Spleen (tissue), 11 donors: Measurements from ENCODE around the gene HLCS. TPM values are rescaled to one million over a fixed set of nuclear protein-coding genes. Genes with fewer than 3 reads are reported as not detected.

Experiments used
- DNase-seq: peaks from one replicate; pipeline ENCODE4 v3.0.0-alpha.2; 2020
- H3K27ac ChIP-seq, 8 donors: fragments of 200-600 bp; sonication (generic) in 7 of 8; 1 replicate in 4 of 8; 2 replicates in 4 of 8; pipeline versions ENCODE4 v1.5.0 to v1.8.0; 2016 to 2021; ENCODE audit warnings: inconsistent platforms in 4 of 8, mild to moderate bottlenecking in 4 of 8, moderate library complexity in 1 of 8
- H3K27me3 ChIP-seq, 7 donors: fragments of 200-600 bp; sonication (generic) in 6 of 7; replicated peaks in 1 of 7; 1 replicate in 4 of 7; 2 replicates in 3 of 7; pipeline versions ENCODE4 v1.5.0 to v1.8.0; 2016 to 2021; ENCODE audit warnings: inconsistent platforms in 3 of 7, mild to moderate bottlenecking in 1 of 7
- H3K36me3 ChIP-seq, 6 donors: fragments of 200-600 bp; sonication (generic) in 5 of 6; 1 replicate in 4 of 6; 2 replicates in 2 of 6; pipeline versions ENCODE4 v1.5.0 to v1.8.0; 2016 to 2021; ENCODE audit warnings: inconsistent platforms in 2 of 6
- H3K4me1 ChIP-seq, 6 donors: fragments of 200-600 bp; sonication (generic) in 5 of 6; 1 replicate in 3 of 6; 2 replicates in 3 of 6; pipeline versions ENCODE4 v1.5.0 to v1.8.0; 2016 to 2021; ENCODE audit warnings: inconsistent platforms in 3 of 6
- H3K4me3 ChIP-seq, 8 donors: fragments of 200-600 bp; sonication (generic) in 7 of 8; 1 replicate in 4 of 8; 2 replicates in 4 of 8; pipeline versions ENCODE4 v1.5.0 to v1.8.0; 2016 to 2021; ENCODE audit warnings: inconsistent platforms in 4 of 8, mild to moderate bottlenecking in 4 of 8, moderate library complexity in 2 of 8
- H3K9me3 ChIP-seq, 8 donors: fragments of 200-600 bp; sonication (generic) in 7 of 8; 1 replicate in 4 of 8; 2 replicates in 4 of 8; pipeline versions ENCODE4 v1.5.0 to v1.8.0; 2016 to 2021; ENCODE audit warnings: inconsistent platforms in 4 of 8
- POLR2A ChIP-seq, 3 donors: fragments of 450-650 bp; IDR thresholded peaks; one replicate each; pipeline ENCODE4 v1.5.1; 2017; ENCODE audit warnings: antibody characterized with exemption in 3 of 3, mild to moderate bottlenecking in 1 of 3
- POLR2AphosphoS5 ChIP-seq, 3 donors: sonication (generic); formaldehyde crosslinking; IDR thresholded peaks; one replicate each; pipeline ENCODE4 v1.5.1; 2017; ENCODE audit warnings: antibody characterized with exemption in 3 of 3
- WGBS, 5 donors: extraction: QIAGEN DNeasy Blood & Tissue Kit in 3 of 5; methylation state at CpG; one replicate each; pipeline versions ENCODE4 v1.1.5 to v1.1.7; 2013 to 2018; 5-methylcytosine and 5-hydroxymethylcytosine counted together
- intact Hi-C: fragments of 100-400 bp; cut with DNase I; formaldehyde crosslinking; loops from one replicate; pipeline ENCODE4 v1.15.0; 2023; ENCODE audit warnings: low total_unique reads
- polyA plus RNA-seq, 3 donors: library from polyadenylated mRNA; stranded (reverse); fragments of 200-250 nt; gene quantifications; one replicate each; pipeline ENCODE4 v1.2.1, GENCODE V29; 2013
- total RNA-seq, 7 donors: library from RNA; depleted of rRNA in 3 of 7; stranded (reverse); fragments of >200 nt in 3 of 7; fragmentation: NEBNext Ultra II Directional in 4 of 7; extraction: Animal tissue kit (Norgen Biotek cat#: 25700) in 4 of 7; gene quantifications; one replicate each; pipeline versions ENCODE4 v1.1.0 to v1.2.1, GENCODE V29; 2016 to 2021
- TF ChIP-seq, protein P1 (sequence below), 11 experiments: fragments of 200-600 bp in 7 of 11; fragments of 450-650 bp in 4 of 11; sonication (generic) in 4 of 11; IDR thresholded peaks in 8 of 11; conservative IDR thresholded peaks in 3 of 11; 1 replicate in 7 of 11; 2 replicates in 4 of 11; pipeline versions ENCODE4 v1.4.0 to v1.8.0; 2016 to 2021; ENCODE audit warnings: antibody characterized with exemption in 11 of 11, inconsistent platforms in 4 of 11, mild to moderate bottlenecking in 1 of 11
- donor health status: healthy with polysubstance abuse.
- donor health status: DM: no; HTN: no; CAD: no; lungs with moderate emphysema.
- donor health status: DM: no; HTN: no; CAD: no.
- donor health status: Bipolar disorder and iron deficiency.
- donor health status: healthy.
- donor health status: DM: no; HTN: no; CAD: no.
- donor health status: DM: yes; HTN: yes; CAD: no.

HLCS gene
- total and polyA plus RNA-seq, 10 donors, result 1.7 to 22.8 (median 16.3) TPM

DNA sequence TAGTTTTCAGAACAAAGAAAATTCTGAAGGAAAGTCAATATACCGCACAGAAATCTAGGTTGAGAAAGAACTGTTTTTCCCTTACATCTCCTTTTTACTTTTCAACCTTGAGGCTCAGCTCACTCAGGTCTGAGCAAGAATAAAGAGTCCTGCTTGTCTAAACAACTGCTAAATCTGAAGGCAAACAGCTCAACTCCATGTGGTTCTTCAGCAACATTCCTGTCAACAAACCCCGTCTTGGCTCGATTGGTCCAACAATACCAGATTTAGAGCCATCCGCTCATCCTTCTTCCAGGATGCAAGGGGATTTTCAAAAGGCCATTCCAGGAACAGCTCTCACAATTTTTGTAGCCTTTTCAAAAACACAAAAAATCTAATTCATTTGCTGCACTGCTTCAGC is 119.8 kb downstream of the HLCS start:
- 91 to 96% (median 95%) methylated on average over 4 of the region's 4 CpGs for WGBS, 5 donors
- intact Hi-C loops, result no loop called here
- no peaks in the 10 kb centered on the region for H3K27me3 ChIP-seq

DNA sequence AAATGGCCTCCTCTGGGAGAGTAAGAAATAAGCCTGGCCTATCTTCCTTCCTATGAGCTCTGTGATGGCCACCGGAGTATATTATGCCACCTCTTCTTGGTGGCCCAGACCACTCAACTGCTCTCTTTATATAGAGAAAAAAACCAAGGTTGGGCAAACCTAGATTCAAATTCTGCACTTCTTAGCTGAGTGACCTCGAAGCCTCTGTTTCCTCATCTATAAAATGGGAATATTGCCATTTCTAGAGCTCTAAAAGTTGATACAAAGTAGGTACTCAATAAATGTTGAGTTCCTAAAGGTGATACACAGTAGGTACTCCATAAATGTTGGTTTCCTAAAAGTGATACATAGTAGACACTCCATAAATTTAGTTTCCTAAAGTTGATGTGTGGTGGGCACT is 120.7 kb downstream of the HLCS start:
- Histone ChIP-seq H3K27me3 (no peaks in the 10 kb centered on the region), H3K9me3 (no peaks in the 10 kb centered on the region), H3K4me3 (no peak overlapping the region), H3K4me1 (peaks cover 0 to 7% (median 0%) of the 10 kb centered on the region in 6 donors), H3K36me3 (peaks cover 0 to 3% (median 0%) of the 10 kb centered on the region in 6 donors), H3K27ac (no peak overlapping the region)
- intact Hi-C loops, result no loop called here
- 88 to 94% (median 91%) methylated on average over 2 of the region's 2 CpGs for WGBS, 5 donors
- TF ChIP-seq, protein P1, sequence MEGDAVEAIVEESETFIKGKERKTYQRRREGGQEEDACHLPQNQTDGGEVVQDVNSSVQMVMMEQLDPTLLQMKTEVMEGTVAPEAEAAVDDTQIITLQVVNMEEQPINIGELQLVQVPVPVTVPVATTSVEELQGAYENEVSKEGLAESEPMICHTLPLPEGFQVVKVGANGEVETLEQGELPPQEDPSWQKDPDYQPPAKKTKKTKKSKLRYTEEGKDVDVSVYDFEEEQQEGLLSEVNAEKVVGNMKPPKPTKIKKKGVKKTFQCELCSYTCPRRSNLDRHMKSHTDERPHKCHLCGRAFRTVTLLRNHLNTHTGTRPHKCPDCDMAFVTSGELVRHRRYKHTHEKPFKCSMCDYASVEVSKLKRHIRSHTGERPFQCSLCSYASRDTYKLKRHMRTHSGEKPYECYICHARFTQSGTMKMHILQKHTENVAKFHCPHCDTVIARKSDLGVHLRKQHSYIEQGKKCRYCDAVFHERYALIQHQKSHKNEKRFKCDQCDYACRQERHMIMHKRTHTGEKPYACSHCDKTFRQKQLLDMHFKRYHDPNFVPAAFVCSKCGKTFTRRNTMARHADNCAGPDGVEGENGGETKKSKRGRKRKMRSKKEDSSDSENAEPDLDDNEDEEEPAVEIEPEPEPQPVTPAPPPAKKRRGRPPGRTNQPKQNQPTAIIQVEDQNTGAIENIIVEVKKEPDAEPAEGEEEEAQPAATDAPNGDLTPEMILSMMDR (IDR thresholded peaks at IDR 0.05 in 8 of 11, conservative IDR thresholded peaks at IDR 0.05 in 3 of 11), result no peak
- TF ChIP-seq POLR2A (IDR thresholded peaks at IDR 0.05) (no peak), POLR2AphosphoS5 (IDR thresholded peaks at IDR 0.05) (no peak)
- no peak for DNase-seq

More for the DNA sequence above, 119.8 kb downstream of the HLCS start:
- no peak for DNase-seq
- Histone ChIP-seq H3K27ac (no peak overlapping the region), H3K36me3 (peaks cover 0 to 3% (median 0%) of the 10 kb centered on the region in 6 donors), H3K9me3 (no peaks in the 10 kb centered on the region), H3K4me1 (peaks cover 0 to 7% (median 0%) of the 10 kb centered on the region in 6 donors), H3K4me3 (no peak overlapping the region)
- TF ChIP-seq POLR2A (IDR thresholded peaks at IDR 0.05), result no peak
- no peak for TF ChIP-seq POLR2AphosphoS5 (IDR thresholded peaks at IDR 0.05)
- TF ChIP-seq, protein P1 (IDR thresholded peaks at IDR 0.05 in 8 of 11, conservative IDR thresholded peaks at IDR 0.05 in 3 of 11), result no peak

DNA sequence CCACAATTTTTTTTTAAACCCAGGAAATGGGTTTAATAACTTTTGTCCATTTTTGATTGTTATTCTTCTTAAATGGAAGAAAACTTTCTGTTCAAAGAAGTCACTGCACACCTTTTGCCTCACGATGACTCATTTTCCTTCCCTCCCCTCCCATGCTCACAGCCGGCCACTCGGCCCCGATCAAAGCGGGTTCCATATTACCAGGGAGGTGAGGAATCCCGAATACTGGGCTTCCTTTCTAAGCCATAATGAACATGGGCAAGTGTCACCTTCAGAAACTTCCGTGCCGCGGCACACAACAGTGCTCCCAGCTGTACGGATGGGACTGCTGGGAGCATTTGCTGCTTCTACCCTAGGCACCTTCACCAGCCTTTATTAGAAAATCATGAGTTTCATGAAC is 121.4 kb downstream of the HLCS start:
- 91 to 97% (median 94%) methylated on average over 10 of the region's 10 CpGs for WGBS, 5 donors
- Histone ChIP-seq H3K36me3 (peaks cover 0 to 3% (median 0%) of the 10 kb centered on the region in 6 donors), H3K4me1 (peaks cover 0 to 7% (median 0%) of the 10 kb centered on the region in 6 donors), H3K27me3 (no peaks in the 10 kb centered on the region), H3K4me3 (no peak overlapping the region), H3K9me3 (no peaks in the 10 kb centered on the region), H3K27ac (no peak overlapping the region)
- TF ChIP-seq, protein P1 (IDR thresholded peaks at IDR 0.05 in 8 of 11, conservative IDR thresholded peaks at IDR 0.05 in 3 of 11), result no peak
- TF ChIP-seq POLR2AphosphoS5 (IDR thresholded peaks at IDR 0.05), result no peak
- no peak for TF ChIP-seq POLR2A (IDR thresholded peaks at IDR 0.05)
- DNase-seq, result no peak
- intact Hi-C loops, result no loop called here

DNA sequence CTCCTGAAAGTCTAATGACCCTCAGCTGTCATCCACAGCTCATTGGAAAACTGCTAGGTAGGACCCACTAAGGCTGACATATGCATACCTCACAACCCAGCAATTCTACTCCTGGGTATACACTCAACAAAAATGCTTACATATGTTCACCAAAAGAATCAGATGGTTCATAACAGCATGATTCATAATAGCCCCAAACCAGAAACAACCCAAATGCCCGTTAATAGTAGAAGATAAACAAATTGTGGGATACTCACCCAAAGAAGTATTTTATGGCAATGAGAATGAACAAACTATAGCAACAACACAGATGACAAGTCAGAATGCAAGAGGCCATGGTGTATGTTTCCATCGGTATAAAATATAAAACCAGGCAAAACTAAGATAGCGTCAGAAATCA is 124.6 kb downstream of the HLCS start:
- TF ChIP-seq POLR2AphosphoS5 (IDR thresholded peaks at IDR 0.05) (no peak), POLR2A (IDR thresholded peaks at IDR 0.05) (no peak)
- TF ChIP-seq, protein P1 (IDR thresholded peaks at IDR 0.05 in 8 of 11, conservative IDR thresholded peaks at IDR 0.05 in 3 of 11), result no peak

More for the DNA sequence above, 124.6 kb downstream of the HLCS start:
- 90 to 98% (median 96%) methylated on average over 3 of the region's 3 CpGs for WGBS, 5 donors
- no peaks in the 10 kb centered on the region for H3K9me3 ChIP-seq
- H3K4me1 ChIP-seq, result no peaks in the 10 kb centered on the region
- no peak overlapping the region for H3K4me3 ChIP-seq
- H3K36me3 ChIP-seq, result peaks cover 0 to 3% (median 0%) of the 10 kb centered on the region in 6 donors
- no peaks in the 10 kb centered on the region for H3K27me3 ChIP-seq
- no peak for DNase-seq
- no peak overlapping the region for H3K27ac ChIP-seq
- intact Hi-C loops, result no loop called here
